ENCODE measurements around the gene DXO.
A peak's percentile ranks its signal among the peaks of the same experiment; 100 is the strongest.
"Not testable (repeated sequence)": the region's sequence is repeated elsewhere in the genome, so short reads cannot be mapped to it uniquely, and the experiment has no call there.

Gene DXO

DNA sequence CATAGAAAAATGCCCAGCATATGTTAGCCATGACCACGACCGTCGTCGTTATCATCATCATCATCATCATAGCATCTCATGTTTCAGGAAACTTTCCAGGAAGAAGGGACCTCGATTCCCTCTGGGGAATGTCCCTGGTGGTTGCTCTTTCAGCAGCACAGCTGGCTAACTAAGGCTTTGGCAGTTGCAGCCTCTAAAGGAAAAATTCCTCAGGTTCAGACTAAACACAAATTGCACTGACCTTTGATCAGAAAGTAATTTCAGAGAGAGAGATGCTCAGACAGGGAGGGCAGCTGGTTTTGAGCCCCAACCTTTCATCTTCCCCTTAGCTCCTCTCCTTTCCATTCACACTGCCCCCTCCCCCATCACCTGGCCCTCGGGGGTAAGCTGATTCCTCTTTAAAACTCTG lies 31.7 kb downstream of the DXO start:
- H3K9me3 Mint-ChIP-seq = no peaks in the 10 kb centered on the region
- no peak overlapping the region for H3K27ac Mint-ChIP-seq
- no peak overlapping the region for H3K4me3 Mint-ChIP-seq
- intact Hi-C loops (cut with micrococcal nuclease) = no loop called here
- H3K36me3 Mint-ChIP-seq (ENCODE audit: low read depth) = peaks cover 94% of the 10 kb centered on the region
- H3K27me3 Mint-ChIP-seq = peaks cover 28% of the 10 kb centered on the region
- H3K4me1 Mint-ChIP-seq (ENCODE audit: low read depth) = peaks cover 36% of the 10 kb centered on the region

DNA sequence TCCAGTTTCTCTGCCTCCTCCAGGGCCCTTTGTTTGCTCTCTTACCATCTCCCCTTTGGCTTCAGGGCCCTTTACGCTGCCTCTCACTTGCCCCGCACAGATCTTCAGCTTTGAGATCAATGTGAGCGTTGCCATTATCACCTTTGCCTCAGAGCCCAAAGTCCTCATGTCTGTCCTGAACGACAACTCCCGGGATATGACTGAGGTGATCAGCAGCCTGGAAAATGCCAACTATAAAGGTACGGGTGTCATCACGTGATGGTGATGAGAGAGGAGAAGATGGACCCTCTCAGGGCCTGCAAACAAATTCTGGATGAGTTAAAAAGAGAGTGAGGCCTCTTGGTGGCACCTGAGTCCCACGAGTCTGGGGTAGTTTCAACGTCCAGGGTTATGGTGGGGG lies 36.1 kb downstream of the DXO start:
- no peaks in the 10 kb centered on the region for H3K9me3 Mint-ChIP-seq
- peaks cover 87% of the 10 kb centered on the region for H3K36me3 Mint-ChIP-seq (ENCODE audit: low read depth)
- intact Hi-C loops (cut with micrococcal nuclease) = no loop called here
- H3K4me1 Mint-ChIP-seq (ENCODE audit: low read depth) = peaks cover 31% of the 10 kb centered on the region
- H3K27me3 Mint-ChIP-seq = peaks cover 16% of the 10 kb centered on the region
- no peak overlapping the region for H3K4me3 Mint-ChIP-seq
- no peak overlapping the region for H3K27ac Mint-ChIP-seq

DNA sequence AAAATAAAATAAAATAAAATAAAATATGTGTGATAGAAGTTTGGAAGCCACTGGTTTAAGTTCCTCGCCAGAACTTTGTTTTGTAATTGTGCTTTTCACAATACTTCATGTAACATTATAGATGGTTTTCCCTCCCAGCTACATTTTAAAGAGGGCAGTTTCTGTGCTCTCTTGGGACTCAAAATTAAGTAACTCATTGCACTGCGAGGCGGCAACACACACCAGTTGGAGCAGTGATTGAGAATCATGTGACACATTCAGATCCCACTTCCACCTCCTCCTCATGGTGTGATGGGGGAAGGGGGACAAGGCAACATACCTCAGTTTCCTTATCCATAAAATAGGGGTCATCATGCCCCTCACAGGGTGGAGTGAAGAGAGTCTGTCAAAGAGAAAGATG lies 36.9 kb downstream of the DXO start:
- H3K27ac Mint-ChIP-seq = no peak overlapping the region
- peaks cover 86% of the 10 kb centered on the region for H3K36me3 Mint-ChIP-seq (ENCODE audit: low read depth)
- H3K27me3 Mint-ChIP-seq = peaks cover 13% of the 10 kb centered on the region
- no peak overlapping the region for H3K4me3 Mint-ChIP-seq
- no peaks in the 10 kb centered on the region for H3K9me3 Mint-ChIP-seq
- intact Hi-C loops (cut with micrococcal nuclease) = no loop called here
- H3K4me1 Mint-ChIP-seq (ENCODE audit: low read depth) = peaks cover 32% of the 10 kb centered on the region

DNA sequence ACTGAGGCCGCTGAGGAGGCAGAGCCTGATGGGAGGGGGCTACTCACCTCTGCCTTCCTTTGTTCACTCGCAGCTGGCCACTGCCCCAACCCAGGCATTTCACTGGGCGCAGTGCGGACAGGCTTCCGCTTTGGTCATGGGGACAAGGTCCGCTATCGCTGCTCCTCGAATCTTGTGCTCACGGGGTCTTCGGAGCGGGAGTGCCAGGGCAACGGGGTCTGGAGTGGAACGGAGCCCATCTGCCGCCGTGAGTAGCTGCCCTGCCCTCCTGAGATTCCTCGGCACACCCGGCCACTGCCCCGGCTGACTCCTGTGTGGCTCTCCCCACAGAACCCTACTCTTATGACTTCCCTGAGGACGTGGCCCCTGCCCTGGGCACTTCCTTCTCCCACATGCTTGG lies 38.4 kb downstream of the DXO start:
- Mint-ChIP-seq H3K4me3 (no peak overlapping the region), H3K27ac (peak overlapping the region; percentile 4), H3K27me3 (peaks cover 13% of the 10 kb centered on the region), H3K4me1 (ENCODE audit: low read depth) (peaks cover 38% of the 10 kb centered on the region), H3K36me3 (ENCODE audit: low read depth) (peaks cover 72% of the 10 kb centered on the region), H3K9me3 (no peaks in the 10 kb centered on the region)
- intact Hi-C loops (cut with micrococcal nuclease) = no loop called here

DNA sequence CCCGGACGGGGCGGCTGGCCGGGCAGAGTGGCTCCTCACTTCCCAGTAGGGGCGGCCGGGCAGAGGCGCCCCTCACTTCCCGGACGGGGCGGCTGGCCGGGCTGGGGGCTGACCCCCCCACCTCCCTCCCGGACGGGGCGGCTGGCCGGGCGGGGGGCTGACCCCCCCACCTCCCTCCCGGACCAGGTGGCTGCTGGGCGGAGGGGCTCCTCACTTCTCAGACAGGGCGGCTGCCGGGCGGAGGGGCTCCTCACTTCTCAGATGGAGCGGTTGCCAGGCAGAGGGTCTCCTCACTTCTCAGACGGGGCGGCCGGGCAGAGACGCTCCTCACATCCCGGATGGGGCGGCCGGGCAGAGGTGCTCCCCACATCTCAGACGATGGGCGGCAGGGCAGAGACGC lies 39.8 kb downstream of the DXO start:
- H3K4me3 Mint-ChIP-seq; H3K27ac Mint-ChIP-seq; H3K9me3 Mint-ChIP-seq; intact Hi-C loops (cut with micrococcal nuclease): not testable (repeated sequence)
- H3K27me3 Mint-ChIP-seq = peaks cover 13% of the 10 kb centered on the region
- H3K36me3 Mint-ChIP-seq (ENCODE audit: low read depth) = peaks cover 69% of the 10 kb centered on the region
- H3K4me1 Mint-ChIP-seq (ENCODE audit: low read depth) = peaks cover 52% of the 10 kb centered on the region

DNA sequence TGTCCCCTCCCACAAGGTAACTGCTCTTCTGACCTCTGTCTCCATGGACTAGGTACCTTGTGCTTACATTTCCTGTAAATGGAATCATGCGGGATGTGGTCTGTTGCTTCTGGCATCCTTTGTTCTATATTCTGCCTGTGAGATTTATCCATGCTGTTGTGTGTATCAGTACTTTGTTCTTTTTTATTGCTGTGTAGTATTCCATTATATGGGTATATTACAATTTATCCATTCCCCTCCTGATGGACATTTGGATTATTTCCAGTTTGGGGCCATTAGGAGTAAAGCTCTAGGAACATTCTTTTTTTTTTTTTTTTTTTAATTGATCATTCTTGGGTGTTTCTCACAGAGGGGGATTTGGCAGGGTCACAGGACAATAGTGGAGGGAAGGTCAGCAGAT lies 41.0 kb downstream of the DXO start:
- H3K4me3 Mint-ChIP-seq = no peak overlapping the region
- intact Hi-C loops (cut with micrococcal nuclease) = no loop called here

DNA sequence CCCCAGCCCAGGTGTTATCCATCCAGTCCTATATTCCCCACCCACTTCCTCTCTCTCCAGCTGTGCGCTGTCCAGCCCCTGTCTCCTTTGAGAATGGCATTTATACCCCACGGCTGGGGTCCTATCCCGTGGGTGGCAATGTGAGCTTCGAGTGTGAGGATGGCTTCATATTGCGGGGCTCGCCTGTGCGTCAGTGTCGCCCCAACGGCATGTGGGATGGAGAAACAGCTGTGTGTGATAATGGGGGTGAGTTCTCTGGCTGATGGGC lies 43.3 kb downstream of the DXO start:
- intact Hi-C loops (cut with micrococcal nuclease) = no loop called here
- Mint-ChIP-seq H3K36me3 (ENCODE audit: low read depth) (peaks cover 33% of the 10 kb centered on the region), H3K27me3 (peaks cover 7% of the 10 kb centered on the region), H3K4me1 (ENCODE audit: low read depth) (peaks cover 48% of the 10 kb centered on the region), H3K27ac (peak overlapping the region; percentile 69), H3K9me3 (no peaks in the 10 kb centered on the region), H3K4me3 (peak overlapping the region; percentile 90)

More for the DNA sequence above, 41.0 kb downstream of the DXO start:
- Mint-ChIP-seq H3K4me1 (ENCODE audit: low read depth) (peaks cover 55% of the 10 kb centered on the region), H3K27ac (no peak overlapping the region), H3K36me3 (ENCODE audit: low read depth) (peaks cover 57% of the 10 kb centered on the region), H3K9me3 (no peaks in the 10 kb centered on the region), H3K27me3 (peaks cover 13% of the 10 kb centered on the region)

DNA sequence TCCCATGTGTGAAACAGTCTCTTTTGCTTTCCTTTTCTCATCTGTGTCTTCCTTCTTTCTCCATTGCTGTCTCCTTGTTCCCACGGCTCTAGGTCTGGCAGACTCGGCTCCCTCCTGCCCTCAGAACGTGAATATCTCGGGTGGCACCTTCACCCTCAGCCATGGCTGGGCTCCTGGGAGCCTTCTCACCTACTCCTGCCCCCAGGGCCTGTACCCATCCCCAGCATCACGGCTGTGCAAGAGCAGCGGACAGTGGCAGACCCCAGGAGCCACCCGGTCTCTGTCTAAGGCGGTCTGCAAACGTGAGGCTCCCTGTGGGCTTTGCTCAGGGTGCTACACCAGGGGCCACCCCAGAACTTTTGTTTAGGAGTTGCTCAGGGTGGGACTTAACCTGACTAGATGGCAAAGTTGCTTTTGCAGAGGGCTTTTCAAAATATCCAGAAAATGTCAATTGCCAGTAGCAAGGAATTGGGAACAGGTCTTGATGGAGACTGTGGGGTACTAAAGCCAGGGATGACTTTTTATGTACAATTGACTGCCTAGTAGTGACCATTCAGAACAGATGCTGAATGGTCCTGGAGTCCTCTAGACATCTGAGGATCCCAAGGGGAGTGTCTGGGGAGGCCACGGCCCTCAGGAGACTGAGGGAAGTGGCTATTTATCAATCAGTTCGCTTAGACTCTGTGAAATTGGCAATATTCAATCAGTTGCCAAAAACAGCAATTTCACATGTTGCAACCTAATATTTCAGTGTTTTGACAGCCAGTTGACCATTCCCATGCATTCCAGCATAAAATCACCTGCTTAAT lies 43.9 kb downstream of the DXO start:
- peak overlapping the region; percentile 93 for H3K27ac Mint-ChIP-seq

DNA sequence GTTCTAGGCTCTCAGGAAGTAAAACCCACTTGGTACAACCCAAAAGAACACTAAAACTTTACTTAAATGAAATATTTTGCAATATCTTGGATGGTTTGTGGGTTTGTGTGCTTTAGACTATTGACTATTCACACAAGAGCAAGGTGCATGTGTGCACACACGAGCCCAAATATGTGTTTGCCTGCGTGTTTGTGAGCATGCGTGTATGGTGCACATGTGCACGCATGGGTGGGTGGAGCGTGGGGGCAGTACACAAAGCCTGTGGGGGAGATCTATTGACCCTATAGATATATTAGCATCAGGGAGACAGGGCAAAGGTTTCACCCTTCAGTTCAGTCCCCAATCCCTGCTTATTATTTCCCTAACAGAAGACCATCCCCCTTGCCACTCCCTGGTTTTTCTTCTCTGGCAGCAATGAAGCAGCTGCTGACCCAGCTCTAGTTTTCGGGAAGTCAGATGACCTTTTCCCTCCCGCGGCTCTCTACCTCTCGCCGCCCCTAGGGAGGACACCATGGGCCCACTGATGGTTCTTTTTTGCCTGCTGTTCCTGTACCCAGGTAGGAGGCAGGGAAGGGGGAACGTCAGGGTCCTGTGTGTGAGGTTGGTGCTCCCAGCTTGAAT lies 44.6 kb downstream of the DXO start, which contains the start of gene C2:
Gene C2 (plus strand): TSS at position 476 of the 621 bp plus-strand sequence. CDS start 36 bp downstream, at position 512.
- intact Hi-C loops (cut with micrococcal nuclease) = no loop called here
- H3K9me3 Mint-ChIP-seq = no peaks in the 10 kb centered on the region
- H3K27me3 Mint-ChIP-seq = no peaks in the 10 kb centered on the region
- peaks cover 54% of the 10 kb centered on the region for H3K4me1 Mint-ChIP-seq (ENCODE audit: low read depth)
- H3K27ac Mint-ChIP-seq = peak within 1 kb of the TSS; percentile 93
- H3K36me3 Mint-ChIP-seq (ENCODE audit: low read depth) = peaks cover 21% of the 10 kb centered on the region
- peak within 1 kb of the TSS; percentile 90 for H3K4me3 Mint-ChIP-seq

More for the DNA sequence above, 43.9 kb downstream of the DXO start:
- H3K27me3 Mint-ChIP-seq = peaks cover 3% of the 10 kb centered on the region
- peaks cover 47% of the 10 kb centered on the region for H3K4me1 Mint-ChIP-seq (ENCODE audit: low read depth)
- H3K4me3 Mint-ChIP-seq = peak overlapping the region; percentile 90
- H3K9me3 Mint-ChIP-seq = no peaks in the 10 kb centered on the region
- intact Hi-C loops (cut with micrococcal nuclease) = no loop called here
- peaks cover 28% of the 10 kb centered on the region for H3K36me3 Mint-ChIP-seq (ENCODE audit: low read depth)

DNA sequence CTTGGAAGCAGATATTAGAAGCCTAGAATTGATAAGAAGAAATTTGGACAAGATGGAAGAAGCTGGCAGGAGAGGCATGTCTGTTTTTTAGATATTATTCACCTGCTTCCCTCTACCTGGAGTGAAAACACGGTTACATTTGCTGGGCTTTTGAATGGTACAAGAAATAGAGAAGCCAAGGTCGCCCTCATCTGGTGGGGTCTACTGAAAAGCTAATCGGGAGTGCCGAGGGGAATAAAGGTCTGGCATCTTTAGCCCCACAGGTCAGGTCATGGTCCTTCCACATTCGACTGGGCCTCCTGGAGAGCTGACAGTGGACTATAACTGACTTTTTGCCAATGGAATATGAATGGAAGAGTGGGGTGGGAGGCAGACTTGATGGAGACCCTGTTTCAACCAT lies 49.0 kb downstream of the DXO start:
- Mint-ChIP-seq H3K27me3 (no peaks in the 10 kb centered on the region), H3K36me3 (ENCODE audit: low read depth) (peaks cover 5% of the 10 kb centered on the region), H3K4me1 (ENCODE audit: low read depth) (peaks cover 66% of the 10 kb centered on the region), H3K27ac (no peak overlapping the region), H3K4me3 (no peak overlapping the region), H3K9me3 (no peaks in the 10 kb centered on the region)
- intact Hi-C loops (cut with micrococcal nuclease) = no loop called here

DNA sequence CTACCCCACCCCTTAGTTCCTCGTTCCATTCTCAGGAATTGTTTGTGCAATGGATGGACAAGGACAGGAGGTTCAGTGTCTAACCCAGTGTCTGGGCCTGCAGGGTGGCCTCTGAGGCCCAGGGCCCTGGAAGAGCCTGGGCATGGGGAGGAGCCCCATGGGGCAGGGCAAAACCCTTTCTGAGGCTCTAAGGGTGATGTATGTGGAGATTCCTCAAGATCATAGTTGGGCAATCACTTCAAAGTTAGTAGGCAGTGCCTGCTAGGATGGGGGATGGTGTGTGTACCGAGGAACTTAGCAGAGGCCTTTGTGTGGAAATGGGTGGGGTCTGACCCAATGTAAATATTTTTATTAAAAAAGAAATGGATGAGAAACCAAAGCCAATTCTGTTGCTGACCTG lies 51.1 kb downstream of the DXO start:
- peak overlapping the region; percentile 90 for H3K27ac Mint-ChIP-seq
- H3K9me3 Mint-ChIP-seq = no peaks in the 10 kb centered on the region
- peaks cover 57% of the 10 kb centered on the region for H3K4me1 Mint-ChIP-seq (ENCODE audit: low read depth)
- intact Hi-C loops (cut with micrococcal nuclease) = no loop called here
- peak overlapping the region; percentile 1 for H3K4me3 Mint-ChIP-seq
- no peaks in the 10 kb centered on the region for H3K36me3 Mint-ChIP-seq (ENCODE audit: low read depth)
- no peaks in the 10 kb centered on the region for H3K27me3 Mint-ChIP-seq
